Measurements from ENCODE around the gene TH.

TH gene

GRCh38 chr11:2165571-2165970, 6.0 kb downstream of the TH start:
- Histone ChIP-seq H3K79me2 (ENCODE audit: insufficient read depth, low read length) (no peaks in the 10 kb centered on the region), H3K27me3 (ENCODE audit: insufficient read depth, low read length, poor library complexity, severe bottlenecking) (no peaks in the 10 kb centered on the region), H4K20me1 (ENCODE audit: insufficient read depth, low read length, poor library complexity, severe bottlenecking) (no peaks in the 10 kb centered on the region), H3F3A (ENCODE audit: low read depth) (no peaks in the 10 kb centered on the region), H3K9ac (ENCODE audit: low read depth, low read length, poor library complexity, severe bottlenecking) (no peak overlapping the region), H3K36me3 (ENCODE audit: insufficient read depth, low read length) (no peaks in the 10 kb centered on the region), H3K9me3 (ENCODE audit: insufficient read depth, low read depth, low read length) (no peaks in the 10 kb centered on the region), H2AFZ (ENCODE audit: low read length) (no peak overlapping the region), H3K4me2 (ENCODE audit: low read depth, low read length, poor library complexity, severe bottlenecking) (no peak overlapping the region), H3K4me3 (ENCODE audit: low read length, poor library complexity, severe bottlenecking) (no peak overlapping the region), H3K4me1 (ENCODE audit: insufficient read depth, low read length, poor library complexity, severe bottlenecking) (no peaks in the 10 kb centered on the region), H3K9me2 (replicated peaks; ENCODE audit: low read depth, low read length) (no peaks in the 10 kb centered on the region)
- TF ChIP-seq EZH2phosphoT487 (IDR thresholded peaks at IDR 0.05; ENCODE audit: borderline replicate concordance): no peak
- TF ChIP-seq, protein P1, sequence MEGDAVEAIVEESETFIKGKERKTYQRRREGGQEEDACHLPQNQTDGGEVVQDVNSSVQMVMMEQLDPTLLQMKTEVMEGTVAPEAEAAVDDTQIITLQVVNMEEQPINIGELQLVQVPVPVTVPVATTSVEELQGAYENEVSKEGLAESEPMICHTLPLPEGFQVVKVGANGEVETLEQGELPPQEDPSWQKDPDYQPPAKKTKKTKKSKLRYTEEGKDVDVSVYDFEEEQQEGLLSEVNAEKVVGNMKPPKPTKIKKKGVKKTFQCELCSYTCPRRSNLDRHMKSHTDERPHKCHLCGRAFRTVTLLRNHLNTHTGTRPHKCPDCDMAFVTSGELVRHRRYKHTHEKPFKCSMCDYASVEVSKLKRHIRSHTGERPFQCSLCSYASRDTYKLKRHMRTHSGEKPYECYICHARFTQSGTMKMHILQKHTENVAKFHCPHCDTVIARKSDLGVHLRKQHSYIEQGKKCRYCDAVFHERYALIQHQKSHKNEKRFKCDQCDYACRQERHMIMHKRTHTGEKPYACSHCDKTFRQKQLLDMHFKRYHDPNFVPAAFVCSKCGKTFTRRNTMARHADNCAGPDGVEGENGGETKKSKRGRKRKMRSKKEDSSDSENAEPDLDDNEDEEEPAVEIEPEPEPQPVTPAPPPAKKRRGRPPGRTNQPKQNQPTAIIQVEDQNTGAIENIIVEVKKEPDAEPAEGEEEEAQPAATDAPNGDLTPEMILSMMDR (conservative IDR thresholded peaks at IDR 0.05; ENCODE audit: low read length): no peak

- no peak overlapping the region for H3K9ac ChIP-seq (ENCODE audit: low read depth, low read length, poor library complexity, severe bottlenecking)
- no peak overlapping the region for H2AFZ ChIP-seq (ENCODE audit: low read length)
- no peak for TF ChIP-seq EZH2phosphoT487 (IDR thresholded peaks at IDR 0.05; ENCODE audit: borderline replicate concordance)
- TF ChIP-seq, protein P1 (conservative IDR thresholded peaks at IDR 0.05; ENCODE audit: low read length): no peak
- no peak overlapping the region for H3K4me3 ChIP-seq (ENCODE audit: low read length, poor library complexity, severe bottlenecking)
- no peak overlapping the region for H3K4me2 ChIP-seq (ENCODE audit: low read depth, low read length, poor library complexity, severe bottlenecking)
- H3K4me1 ChIP-seq (ENCODE audit: insufficient read depth, low read length, poor library complexity, severe bottlenecking): no peaks in the 10 kb centered on the region
- H3K27me3 ChIP-seq (ENCODE audit: insufficient read depth, low read length, poor library complexity, severe bottlenecking): no peaks in the 10 kb centered on the region
- no peaks in the 10 kb centered on the region for H4K20me1 ChIP-seq (ENCODE audit: insufficient read depth, low read length, poor library complexity, severe bottlenecking)
- no peaks in the 10 kb centered on the region for H3K9me3 ChIP-seq (ENCODE audit: insufficient read depth, low read depth, low read length)
- H3K79me2 ChIP-seq (ENCODE audit: insufficient read depth, low read length): no peaks in the 10 kb centered on the region
- H3K9me2 ChIP-seq (replicated peaks; ENCODE audit: low read depth, low read length): no peaks in the 10 kb centered on the region
- H3K36me3 ChIP-seq (ENCODE audit: insufficient read depth, low read length): no peaks in the 10 kb centered on the region
- H3F3A ChIP-seq (ENCODE audit: low read depth): no peaks in the 10 kb centered on the region
Observed at GRCh38 chr11:2164861-2165555, 6.6 kb downstream of the TH start.

DNA sequence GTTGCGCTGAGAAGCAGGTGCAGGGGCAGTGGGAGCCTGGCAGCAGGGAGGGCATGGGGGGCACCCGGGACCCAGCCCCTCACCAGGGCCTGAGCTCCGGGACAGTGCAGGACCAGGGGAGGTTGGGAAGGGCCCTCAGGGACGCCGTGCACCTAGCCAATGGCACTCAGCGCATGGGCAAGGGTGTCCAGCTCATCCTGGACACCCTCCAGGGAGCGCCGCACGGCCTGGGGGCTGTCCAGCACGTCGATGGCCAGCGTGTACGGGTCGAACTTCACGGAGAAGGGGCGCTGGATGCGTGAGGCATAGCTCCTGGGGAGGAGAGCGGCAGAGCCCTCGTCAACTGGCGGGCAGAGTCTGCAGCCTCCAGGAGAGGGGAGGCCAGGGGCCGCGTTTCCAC, 7.5 kb downstream of the TH start:
- Histone ChIP-seq H3K4me1 (ENCODE audit: insufficient read depth, low read length, poor library complexity, severe bottlenecking) (no peaks in the 10 kb centered on the region), H2AFZ (ENCODE audit: low read length) (no peak overlapping the region), H3K4me3 (ENCODE audit: low read length, poor library complexity, severe bottlenecking) (no peak overlapping the region), H4K20me1 (ENCODE audit: insufficient read depth, low read length, poor library complexity, severe bottlenecking) (no peaks in the 10 kb centered on the region), H3K9me2 (replicated peaks; ENCODE audit: low read depth, low read length) (no peaks in the 10 kb centered on the region), H3K4me2 (ENCODE audit: low read depth, low read length, poor library complexity, severe bottlenecking) (no peak overlapping the region), H3K9ac (ENCODE audit: low read depth, low read length, poor library complexity, severe bottlenecking) (no peak overlapping the region), H3K36me3 (ENCODE audit: insufficient read depth, low read length) (no peaks in the 10 kb centered on the region), H3F3A (ENCODE audit: low read depth) (no peaks in the 10 kb centered on the region), H3K9me3 (ENCODE audit: insufficient read depth, low read depth, low read length) (no peaks in the 10 kb centered on the region), H3K79me2 (ENCODE audit: insufficient read depth, low read length) (no peaks in the 10 kb centered on the region), H3K27me3 (ENCODE audit: insufficient read depth, low read length, poor library complexity, severe bottlenecking) (no peaks in the 10 kb centered on the region)
- TF ChIP-seq, protein P1 (conservative IDR thresholded peaks at IDR 0.05; ENCODE audit: low read length): no peak
- no peak for TF ChIP-seq EZH2phosphoT487 (IDR thresholded peaks at IDR 0.05; ENCODE audit: borderline replicate concordance)
